Measurements from ENCODE around the gene ADAM15. TPM values are rescaled to one million over a fixed set of nuclear protein-coding genes. Genes with fewer than 3 reads are reported as not detected.

Gene ADAM15
- total and polyA plus RNA-seq, 2 of the 8 experiments (the other 6 are each of a cell fraction or from before 2014, with no cell fraction given), result 32.9 to 37.6 TPM

- Histone ChIP-seq H3K4me3 (ENCODE audit: extremely low read depth in 1 of 4, insufficient read depth in 2 of 4, low read depth in 3 of 4, low read length in 4 of 4) (no peak overlapping the region), H2AFZ (ENCODE audit: low read length) (no peak overlapping the region), H3K9ac (replicated peaks in 1 of 4; ENCODE audit: extremely low read depth in 1 of 4, low read depth in 3 of 4, low read length in 3 of 4) (no peak overlapping the region), H3K9me3 (ENCODE audit: insufficient read depth in 2 of 2, low read depth in 1 of 2, low read length in 1 of 2) (no peaks in the 10 kb centered on the region), H2BK15ac (ENCODE audit: low read length) (no peak overlapping the region), H3K79me1 (ENCODE audit: low read depth, low read length) (no peaks in the 10 kb centered on the region), H3K36me3 (ENCODE audit: control insufficient read depth in 2 of 4, insufficient read depth in 4 of 4, low read length in 3 of 4) (no peaks in the 10 kb centered on the region), H4K8ac (ENCODE audit: extremely low read depth, insufficient read depth, low read length) (no peak overlapping the region), H3K79me2 (ENCODE audit: control insufficient read depth in 1 of 2, insufficient read depth in 2 of 2, low read length in 2 of 2) (no peaks in the 10 kb centered on the region), H3K23me2 (ENCODE audit: low read depth, low read length) (no peaks in the 10 kb centered on the region), H2AK5ac (ENCODE audit: low read depth, low read length) (no peak overlapping the region), H2BK5ac (ENCODE audit: low read depth, low read length) (no peak overlapping the region), H3K56ac (replicated peaks; ENCODE audit: insufficient read length, low read depth, low read length) (no peak overlapping the region), H3K18ac (ENCODE audit: extremely low read depth, low read length) (no peak overlapping the region), H3K27me3 (replicated peaks in 1 of 4; ENCODE audit: control insufficient read depth in 3 of 4, extremely low read depth in 1 of 4, insufficient read depth in 3 of 4, low read length in 3 of 4) (no peaks in the 10 kb centered on the region), H3K4me2 (ENCODE audit: insufficient read depth in 1 of 2, low read depth in 2 of 2, low read length in 2 of 2) (no peak overlapping the region), H2BK12ac (ENCODE audit: low read depth, low read length) (no peak overlapping the region), H3K14ac (ENCODE audit: insufficient read length) (no peak overlapping the region), H4K5ac (ENCODE audit: insufficient read length, low read depth, low read length) (no peak overlapping the region), H3K27ac (ENCODE audit: low read depth, low read length) (no peak overlapping the region), H2BK20ac (ENCODE audit: low read length) (no peak overlapping the region), H4K91ac (replicated peaks; ENCODE audit: insufficient read length, low read length) (no peak overlapping the region), H4K20me1 (replicated peaks in 1 of 2; ENCODE audit: control insufficient read depth in 1 of 2, insufficient read depth in 2 of 2, low read length in 2 of 2) (peaks cover 0 to 4% of the 10 kb centered on the region in 2 experiments), H2BK120ac (replicated peaks; ENCODE audit: low read depth, low read length) (no peak overlapping the region), H3K4me1 (replicated peaks in 1 of 4; ENCODE audit: control insufficient read depth in 3 of 4, insufficient read depth in 4 of 4, low read length in 3 of 4) (no peaks in the 10 kb centered on the region), H3K4ac (replicated peaks; ENCODE audit: insufficient read length, low read depth, low read length) (no peak overlapping the region), H3K23ac (ENCODE audit: insufficient read length) (no peak overlapping the region)
- 86% methylated on average over 9 of the region's 9 CpGs; no CpG with 5 or more reads in 1 of the 2 experiments for WGBS, 2 experiments (ENCODE audit: extremely low coverage in 1 of 2, insufficient coverage in 1 of 2, insufficient read length in 1 of 2, insufficient replicate concordance in 2 of 2, low coverage in 1 of 2, low lambda C conversion rate in 2 of 2, missing lambda C conversion rate in 1 of 2)
- DNase-seq (ENCODE audit: low read depth in 1 of 2, low spot score in 2 of 2) (no peak), FAIRE-seq (no peak)
- TF ChIP-seq HDAC2 (IDR thresholded peaks at IDR 0.05; ENCODE audit: borderline replicate concordance in 1 of 2, low read depth in 2 of 2, low read length in 2 of 2) (no peak), YY1 (IDR thresholded peaks at IDR 0.05; ENCODE audit: low read depth, low read length) (no peak), KDM1A (IDR thresholded peaks at IDR 0.05; ENCODE audit: borderline replicate concordance, low read length) (no peak), EZH2 (IDR thresholded peaks at IDR 0.05; ENCODE audit: low read depth, low read length, severe bottlenecking) (no peak)
- ChIA-PET POLR2A (ENCODE audit: partially characterized antibody) (interaction anchor here (0.6 to 0.9 kb wide), 2 partner anchors 8 to 26 kb away, joined by 3 to 4 read pairs; no protein-coding TSS in a partner anchor), CTCF (ENCODE audit: partially characterized antibody) (interaction anchor here (1.0 to 2.9 kb wide), 2 partner anchors 12 to 22 kb away, joined by 3 to 12 read pairs; no protein-coding TSS in a partner anchor)
These were observed 52.2 kb downstream of the ADAM15 start for GRCh38 chr1:155103325-155103724.

All from H1 (cell line).